C1 segment of cervical spinal cord (tissue), 14 donors: Measurements from ENCODE around the gene SLC47A2.
"Not testable (repeated sequence)": the region's sequence is repeated elsewhere in the genome, so short reads cannot be mapped to it uniquely, and the experiment has no call there.

Experiments
- DNase-seq, 14 donors: peaks; one replicate each; lab custom pipeline; 2025; lab: John Stamatoyannopoulos, UW

Gene SLC47A2

GRCh38 chr17:19716108-19717030, at the start of gene SLC47A2:
Gene SLC47A2, minus strand, starts transcription at chr17:19716584. Its CDS starts 29 bp downstream, at chr17:19716555.
- DNase-seq = peak in 8 of 14 donors; percentile 27 to 82 (median 60)

GRCh38 chr17:19766016-19766415, 49.6 kb upstream of the SLC47A2 start:
- DNase-seq = no peak

- DNase-seq = not testable (repeated sequence)
Observed at GRCh38 chr17:19763991-19764390, 47.6 kb upstream of the SLC47A2 start.

GRCh38 chr17:19763416-19763815, 47.0 kb upstream of the SLC47A2 start:
- no peak for DNase-seq

- DNase-seq = peak in 12 of 14 donors; percentile 8 to 75 (median 42)
Observed at GRCh38 chr17:19762515-19762961, 46.2 kb upstream of the SLC47A2 start.

GRCh38 chr17:19760746-19761145, 44.4 kb upstream of the SLC47A2 start:
- DNase-seq = no peak

- DNase-seq = no peak
Observed at GRCh38 chr17:19759568-19760549, 43.5 kb upstream of the SLC47A2 start.

GRCh38 chr17:19757536-19758180, 41.3 kb upstream of the SLC47A2 start:
- no peak for DNase-seq

- DNase-seq = no peak
Observed at GRCh38 chr17:19756546-19756945, 40.2 kb upstream of the SLC47A2 start.

- DNase-seq = no peak
Observed at GRCh38 chr17:19755821-19756510, 39.6 kb upstream of the SLC47A2 start.

GRCh38 chr17:19755392-19755791, 39.0 kb upstream of the SLC47A2 start:
- no peak for DNase-seq

GRCh38 chr17:19753661-19754463, 37.5 kb upstream of the SLC47A2 start:
- peak in 9 of 14 donors; percentile 13 to 61 (median 42) for DNase-seq

GRCh38 chr17:19753051-19753509, 36.7 kb upstream of the SLC47A2 start:
- peak in 12 of 14 donors; percentile 9 to 93 (median 62) for DNase-seq

GRCh38 chr17:19752216-19753050, 36.0 kb upstream of the SLC47A2 start:
- peak in 5 of 14 donors; percentile 30 to 75 (median 56) for DNase-seq

GRCh38 chr17:19750835-19751234, 34.5 kb upstream of the SLC47A2 start:
- DNase-seq = no peak

GRCh38 chr17:19750020-19750572, 33.7 kb upstream of the SLC47A2 start:
- DNase-seq = no peak

GRCh38 chr17:19748807-19749193, 32.4 kb upstream of the SLC47A2 start:
- DNase-seq = no peak
